VCaP (cell line): ENCODE results near the gene PTDSS2.
A peak's percentile ranks its signal among the peaks of the same experiment; 100 is the strongest.

ENCODE experiments used
- H3K27ac ChIP-seq: fragments of 450-650 bp; 2 replicates; pipeline ENCODE4 v1.5.1; 2017
- TF ChIP-seq, protein P1 (sequence below): fragments of 450-650 bp; conservative IDR thresholded peaks from 2 replicates; pipeline ENCODE4 v1.5.1; 2017; ENCODE audit warnings: mild to moderate bottlenecking, moderate library complexity

PTDSS2 gene

DNA sequence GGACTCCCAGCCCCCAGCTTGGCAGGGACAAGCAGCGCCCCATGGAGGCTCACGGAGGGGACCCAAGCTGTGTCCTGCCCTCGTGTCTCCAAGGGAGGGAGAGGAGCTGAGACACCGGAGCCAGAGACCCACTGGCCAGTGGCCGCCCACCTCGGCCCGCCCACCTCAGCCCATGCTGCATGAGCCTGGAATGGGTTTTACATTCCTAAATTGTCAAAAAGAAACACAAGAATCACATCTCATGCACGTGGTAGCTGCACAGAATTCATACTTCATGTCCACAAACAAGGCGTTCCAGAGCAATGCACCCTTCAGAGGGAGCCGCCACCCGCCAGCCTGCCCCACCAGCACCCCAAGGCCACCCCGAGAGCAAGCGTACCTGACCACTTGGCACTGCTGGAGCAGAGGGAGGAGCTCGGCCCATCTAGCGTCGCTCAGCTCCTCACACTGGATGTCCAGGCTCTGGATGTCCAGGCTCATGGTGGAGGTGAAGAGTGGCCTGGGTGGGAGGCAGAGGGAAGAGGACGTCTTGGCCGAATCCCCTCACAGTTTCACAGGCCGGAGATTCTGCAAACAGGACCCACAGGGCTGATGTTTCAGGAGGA lies 51.7 kb downstream of the PTDSS2 start:
- TF ChIP-seq, protein P1, sequence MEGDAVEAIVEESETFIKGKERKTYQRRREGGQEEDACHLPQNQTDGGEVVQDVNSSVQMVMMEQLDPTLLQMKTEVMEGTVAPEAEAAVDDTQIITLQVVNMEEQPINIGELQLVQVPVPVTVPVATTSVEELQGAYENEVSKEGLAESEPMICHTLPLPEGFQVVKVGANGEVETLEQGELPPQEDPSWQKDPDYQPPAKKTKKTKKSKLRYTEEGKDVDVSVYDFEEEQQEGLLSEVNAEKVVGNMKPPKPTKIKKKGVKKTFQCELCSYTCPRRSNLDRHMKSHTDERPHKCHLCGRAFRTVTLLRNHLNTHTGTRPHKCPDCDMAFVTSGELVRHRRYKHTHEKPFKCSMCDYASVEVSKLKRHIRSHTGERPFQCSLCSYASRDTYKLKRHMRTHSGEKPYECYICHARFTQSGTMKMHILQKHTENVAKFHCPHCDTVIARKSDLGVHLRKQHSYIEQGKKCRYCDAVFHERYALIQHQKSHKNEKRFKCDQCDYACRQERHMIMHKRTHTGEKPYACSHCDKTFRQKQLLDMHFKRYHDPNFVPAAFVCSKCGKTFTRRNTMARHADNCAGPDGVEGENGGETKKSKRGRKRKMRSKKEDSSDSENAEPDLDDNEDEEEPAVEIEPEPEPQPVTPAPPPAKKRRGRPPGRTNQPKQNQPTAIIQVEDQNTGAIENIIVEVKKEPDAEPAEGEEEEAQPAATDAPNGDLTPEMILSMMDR: no peak
- H3K27ac ChIP-seq: no peak overlapping the region

DNA sequence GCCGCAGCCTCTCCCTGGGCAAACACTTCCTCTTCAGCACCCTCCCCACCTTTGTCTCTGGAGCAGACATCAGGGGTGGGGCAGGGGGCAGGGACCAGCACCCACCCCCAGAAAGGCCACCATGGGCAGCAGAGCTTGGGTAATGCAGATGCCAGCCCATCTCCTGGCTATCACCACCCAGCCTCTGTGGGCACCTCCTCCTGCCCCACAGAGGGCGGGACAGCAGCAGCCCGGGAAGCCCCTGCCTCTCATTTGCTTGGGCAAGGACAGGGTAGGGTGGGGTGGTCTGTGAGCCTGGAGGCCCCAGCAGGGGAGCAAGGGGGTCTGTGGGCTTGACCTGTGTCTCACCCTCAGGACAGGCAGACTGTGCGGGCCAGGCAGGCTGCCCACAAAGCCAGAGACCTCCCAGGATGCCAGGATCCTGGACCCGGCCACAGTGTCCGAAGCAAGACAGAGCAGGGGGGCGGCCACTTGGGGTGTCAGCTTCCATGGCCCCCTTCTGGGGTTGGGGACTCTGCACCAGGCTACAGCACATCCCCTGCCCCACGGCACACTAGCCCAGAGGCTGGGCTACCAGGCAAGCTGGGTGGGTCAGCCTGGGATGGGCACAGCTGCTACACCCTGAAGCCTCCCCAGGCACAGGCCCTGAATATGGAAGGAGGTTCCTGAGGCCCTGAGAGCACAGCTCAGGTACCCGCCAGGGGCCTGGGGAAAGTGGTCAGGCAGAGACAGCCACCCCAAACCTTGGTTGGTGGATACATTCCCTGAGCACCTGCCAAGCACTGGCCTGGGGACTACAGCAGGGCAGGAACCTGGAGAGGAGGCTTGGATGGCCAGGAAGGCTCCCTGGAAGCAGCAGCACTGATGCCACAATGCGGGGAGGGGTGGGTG lies 52.5 kb downstream of the PTDSS2 start:
- H3K27ac ChIP-seq: no peak overlapping the region
- TF ChIP-seq, protein P1: no peak

DNA sequence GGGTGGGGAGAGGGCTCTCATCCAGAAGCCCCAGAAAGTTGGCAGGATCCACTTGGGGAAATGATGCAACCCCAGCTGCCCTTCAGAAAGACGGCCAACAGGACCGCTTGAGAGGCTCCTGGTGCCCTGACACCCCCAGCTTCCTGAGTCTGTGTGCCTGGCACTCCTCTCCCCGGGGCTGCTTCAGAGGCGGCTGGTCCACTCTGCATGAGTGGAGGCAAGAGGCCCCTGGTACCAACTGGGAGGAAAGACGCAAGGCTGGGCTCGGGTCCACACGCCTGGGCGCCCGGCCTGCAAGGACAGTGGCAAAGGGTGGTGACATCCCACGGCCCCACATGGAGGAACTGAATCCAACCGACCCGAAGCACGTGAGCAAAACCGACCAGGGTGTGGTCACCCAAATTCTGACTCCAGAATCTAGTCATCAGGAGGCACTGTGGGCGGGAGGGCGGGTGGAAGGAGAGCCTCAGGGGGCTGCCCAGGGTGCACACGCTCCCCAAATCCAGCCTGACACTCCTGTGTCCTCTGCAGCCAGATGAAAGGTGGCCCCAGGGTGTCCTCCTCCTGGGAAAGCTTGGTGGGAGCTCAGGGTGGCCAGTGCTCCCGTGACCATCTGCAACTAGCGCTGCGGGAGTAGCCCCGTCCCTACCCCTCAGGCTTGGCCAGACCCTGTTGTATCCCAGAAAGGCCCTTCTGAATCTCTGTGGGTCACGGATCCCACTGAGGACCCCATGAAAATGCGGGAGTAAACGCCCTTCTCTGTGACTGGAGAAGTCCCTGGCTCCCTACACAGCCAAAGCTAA lies 53.3 kb downstream of the PTDSS2 start:
- H3K27ac ChIP-seq: no peak overlapping the region; the same call in 1 of the 2 replicates
- TF ChIP-seq, protein P1: no peak

DNA sequence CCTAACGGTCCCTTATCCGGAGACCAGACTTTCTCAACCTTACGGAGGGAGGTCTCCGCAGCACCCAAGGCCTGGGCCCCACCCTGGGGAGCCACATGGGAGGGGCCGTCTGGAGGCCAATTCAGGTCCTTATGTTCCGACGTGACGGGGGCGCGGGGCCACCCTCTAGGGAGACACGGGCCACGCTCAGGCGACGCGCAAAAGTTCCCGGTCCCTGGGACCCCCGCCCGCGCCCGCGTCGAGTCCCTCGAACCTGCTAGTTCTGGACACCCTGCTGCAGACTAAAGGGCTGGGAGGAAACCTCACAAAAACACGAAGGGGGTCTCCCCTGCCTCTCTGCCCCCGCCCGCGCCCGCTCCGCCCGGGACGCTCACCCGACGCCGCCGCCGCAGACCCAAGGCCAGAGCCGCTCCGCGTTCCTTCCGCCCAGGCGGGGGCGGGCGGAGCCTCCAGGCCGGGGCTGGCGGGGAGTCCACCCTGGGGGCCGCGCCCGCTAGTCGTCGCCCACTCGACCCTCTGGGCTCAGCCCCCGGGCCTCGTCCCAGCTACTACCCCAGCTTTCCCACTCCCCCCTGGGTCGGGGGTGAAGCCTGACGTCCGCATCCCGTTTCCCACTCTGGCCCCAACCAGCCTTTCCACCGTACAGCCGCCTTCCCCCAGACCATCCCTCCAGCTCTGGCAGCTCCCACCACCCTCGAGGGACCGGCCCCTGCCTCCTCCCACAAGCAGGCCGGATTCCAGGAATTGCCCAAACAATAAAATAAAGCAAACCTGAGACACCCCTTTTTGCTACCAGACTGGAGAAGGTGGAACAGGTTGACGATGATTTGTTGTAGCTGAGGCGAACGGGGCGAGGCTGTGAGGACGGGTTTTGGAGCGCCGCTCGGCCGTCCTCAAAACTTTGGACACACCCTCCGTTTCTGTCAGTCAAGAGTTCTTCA lies 54.2 kb downstream of the PTDSS2 start:
- TF ChIP-seq, protein P1: no peak
- H3K27ac ChIP-seq: peak overlapping the region; percentile 99; the same call in 1 of the 2 replicates

DNA sequence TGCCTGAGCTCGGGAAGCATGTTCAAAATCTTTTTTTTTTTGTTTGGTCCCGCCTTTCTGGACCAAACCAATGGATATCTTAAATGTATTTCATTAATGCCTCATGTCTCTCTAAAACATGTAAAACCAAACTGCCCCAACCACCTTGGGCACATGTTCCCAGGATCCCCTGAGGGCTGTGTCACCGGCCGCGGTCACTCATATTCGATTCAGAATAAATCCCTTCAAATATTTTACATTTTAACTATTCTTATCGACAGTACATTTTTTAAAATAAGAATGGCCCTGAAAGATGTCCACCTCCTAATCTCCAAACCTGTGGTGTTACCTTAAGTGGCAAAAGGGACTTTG lies 54.9 kb downstream of the PTDSS2 start:
- TF ChIP-seq, protein P1: no peak
- H3K27ac ChIP-seq: peak overlapping the region; percentile 99

DNA sequence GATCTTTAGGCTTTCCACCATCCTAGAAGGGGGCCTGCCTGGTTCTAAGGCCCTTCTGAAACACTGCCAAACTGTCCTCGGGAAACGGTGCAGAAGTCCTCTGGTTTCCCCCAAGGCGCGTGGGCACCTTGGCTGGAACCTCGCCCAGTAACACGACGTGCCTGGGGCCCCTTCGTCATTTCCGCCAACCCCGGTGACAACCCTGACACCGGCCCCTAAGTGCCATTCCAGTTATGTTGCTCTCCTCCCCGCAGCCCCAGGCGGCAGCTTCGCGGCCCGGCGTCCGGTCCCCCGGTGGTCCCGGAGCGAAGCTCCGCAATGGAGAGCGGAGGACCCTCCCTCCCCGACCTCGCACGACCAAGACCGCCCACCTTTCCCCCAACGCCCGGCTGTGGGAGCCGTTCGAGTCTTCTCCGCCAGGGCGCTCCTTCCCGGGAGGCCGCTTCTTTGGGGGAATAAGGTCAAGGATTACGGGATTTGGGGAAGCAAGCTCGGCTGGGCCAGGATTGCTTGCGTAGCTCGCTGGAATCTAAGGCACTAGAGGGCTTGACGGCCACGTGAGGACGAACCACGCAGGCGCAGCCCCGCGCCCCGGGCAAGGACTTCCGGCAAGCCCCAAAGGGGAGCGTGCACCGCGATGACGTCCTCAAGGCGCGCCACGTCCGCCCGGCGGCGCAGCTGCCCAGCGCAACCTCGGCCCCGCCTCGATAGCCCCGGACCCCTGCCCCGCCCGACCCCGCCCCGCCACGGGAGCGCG lies 56.3 kb downstream of the PTDSS2 start:
- H3K27ac ChIP-seq: peak overlapping the region; percentile 99
- TF ChIP-seq, protein P1: no peak
